Ascending aorta (tissue), 2 donors: ENCODE results near the gene GABPA. TPM values are rescaled to one million over a fixed set of nuclear protein-coding genes. Genes with fewer than 3 reads are reported as not detected.
A peak's percentile ranks its signal among the peaks of the same experiment; 100 is the strongest.

ENCODE experiments used
- DNase-seq, 2 donors: peaks; one replicate each; pipeline ENCODE4 v3.0.0-alpha.2; 2019; ENCODE audit warnings: low spot score in 2 of 2
- H3K27ac ChIP-seq, 2 donors: fragments of 200-600 bp; sonication (generic); one replicate each; pipeline ENCODE4 v1.5.1; 2016 to 2017; ENCODE audit warnings: mild to moderate bottlenecking in 1 of 2
- H3K27me3 ChIP-seq: fragments of 200-600 bp; sonication (generic); one replicate; pipeline ENCODE4 v1.5.1; 2017
- H3K36me3 ChIP-seq, 2 donors: fragments of 200-600 bp; sonication (generic); one replicate each; pipeline ENCODE4 v1.5.1; 2016
- H3K4me1 ChIP-seq, 2 donors: fragments of 200-600 bp; sonication (generic); one replicate each; pipeline ENCODE4 v1.5.1; 2016 to 2017; ENCODE audit warnings: mild to moderate bottlenecking in 1 of 2
- H3K4me3 ChIP-seq, 2 donors: fragments of 200-600 bp; sonication (generic); one replicate each; pipeline ENCODE4 v1.5.1; 2016 to 2017; ENCODE audit warnings: mild to moderate bottlenecking in 1 of 2
- H3K9me3 ChIP-seq, 2 donors: fragments of 200-600 bp; sonication (generic); one replicate each; pipeline ENCODE4 v1.5.1; 2016
- intact Hi-C: fragments of 100-400 bp; cut with DNase I; formaldehyde crosslinking; loops from one replicate; pipeline ENCODE4 v1.15.1; 2023
- total RNA-seq: library from RNA; depleted of rRNA; stranded (reverse); fragments of >200 nt; gene quantifications from one replicate; pipeline ENCODE4 v1.1.0, GENCODE V29; 2016
- TF ChIP-seq, protein P1 (sequence below), 3 experiments: fragments of 200-600 bp in 2 of 3; fragments of 450-650 bp in 1 of 3; sonication (generic) in 2 of 3; IDR thresholded peaks; one replicate each; pipeline ENCODE4 v1.5.1; 2016 to 2019; ENCODE audit warnings: antibody characterized with exemption in 3 of 3, mild to moderate bottlenecking in 1 of 3, moderate library complexity in 1 of 3

Gene GABPA
- total RNA-seq, 1 donor from 2014 or later = 8.9 TPM

DNA sequence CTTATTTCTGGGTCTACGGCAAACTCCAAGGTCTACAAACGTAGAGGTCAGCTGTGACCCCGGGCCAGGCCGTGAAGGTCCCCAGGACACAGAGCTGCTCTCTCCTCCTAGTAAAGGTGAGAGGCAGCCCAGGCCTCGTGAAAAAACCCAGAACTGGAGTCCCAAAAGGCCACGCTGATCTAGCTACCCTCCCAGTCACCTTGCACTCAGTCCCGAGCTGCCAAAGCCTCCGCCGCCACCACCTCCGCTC, 193 bp upstream of the GABPA start:
- Histone ChIP-seq H3K36me3 (peaks cover under 1 to 5% of the 10 kb centered on the region in 2 donors), H3K4me3 (peak overlapping the region; percentile 82 to 85), H3K4me1 (peaks cover 0 to 24% of the 10 kb centered on the region in 2 donors), H3K9me3 (no peaks in the 10 kb centered on the region), H3K27me3 (no peaks in the 10 kb centered on the region), H3K27ac (peak overlapping the region; percentile 98 to 99)
- DNase-seq = no peak
- intact Hi-C loops = loop anchor here (2.0 to 10.0 kb wide), 3 partner anchors 130 to 1110 kb away; partner anchors contain the start of genes ADAMTS1 and MRPL39
- TF ChIP-seq, protein P1, sequence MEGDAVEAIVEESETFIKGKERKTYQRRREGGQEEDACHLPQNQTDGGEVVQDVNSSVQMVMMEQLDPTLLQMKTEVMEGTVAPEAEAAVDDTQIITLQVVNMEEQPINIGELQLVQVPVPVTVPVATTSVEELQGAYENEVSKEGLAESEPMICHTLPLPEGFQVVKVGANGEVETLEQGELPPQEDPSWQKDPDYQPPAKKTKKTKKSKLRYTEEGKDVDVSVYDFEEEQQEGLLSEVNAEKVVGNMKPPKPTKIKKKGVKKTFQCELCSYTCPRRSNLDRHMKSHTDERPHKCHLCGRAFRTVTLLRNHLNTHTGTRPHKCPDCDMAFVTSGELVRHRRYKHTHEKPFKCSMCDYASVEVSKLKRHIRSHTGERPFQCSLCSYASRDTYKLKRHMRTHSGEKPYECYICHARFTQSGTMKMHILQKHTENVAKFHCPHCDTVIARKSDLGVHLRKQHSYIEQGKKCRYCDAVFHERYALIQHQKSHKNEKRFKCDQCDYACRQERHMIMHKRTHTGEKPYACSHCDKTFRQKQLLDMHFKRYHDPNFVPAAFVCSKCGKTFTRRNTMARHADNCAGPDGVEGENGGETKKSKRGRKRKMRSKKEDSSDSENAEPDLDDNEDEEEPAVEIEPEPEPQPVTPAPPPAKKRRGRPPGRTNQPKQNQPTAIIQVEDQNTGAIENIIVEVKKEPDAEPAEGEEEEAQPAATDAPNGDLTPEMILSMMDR (IDR thresholded peaks at IDR 0.05) = no peak

GRCh38 chr21:25735646-25736597, 1.1 kb downstream of the GABPA start:
- peak overlapping the region; percentile 98 to 99 for H3K27ac ChIP-seq
- peaks cover 0 to 24% of the 10 kb centered on the region in 2 donors for H3K4me1 ChIP-seq
- intact Hi-C loops = loop anchor here (2.0 to 10.0 kb wide), 4 partner anchors 131 to 1109 kb away; partner anchors contain the start of genes ADAMTS1, APP and MRPL39

DNA sequence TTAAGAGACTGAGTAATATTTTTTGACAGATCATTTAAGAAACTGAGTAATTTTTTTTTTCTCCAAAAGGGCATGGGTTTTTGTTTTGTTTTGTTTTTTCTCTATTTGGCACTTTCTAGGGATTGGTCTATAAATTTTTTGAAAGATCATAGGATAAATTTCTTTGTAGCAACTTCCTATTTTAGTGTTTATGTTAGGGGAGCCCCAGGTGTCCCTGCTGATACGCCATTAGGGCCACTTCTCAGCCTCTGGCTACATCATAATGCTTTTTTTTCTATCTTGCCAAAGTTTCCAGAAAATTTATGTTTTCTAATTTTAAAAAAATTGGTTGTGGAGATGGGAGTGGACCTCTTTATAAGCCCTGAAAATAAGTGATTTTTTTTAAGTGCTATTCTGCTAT, 2.6 kb downstream of the GABPA start:
- H3K9me3 ChIP-seq = no peaks in the 10 kb centered on the region
- H3K4me1 ChIP-seq = peaks cover 0 to 20% of the 10 kb centered on the region in 2 donors
- intact Hi-C loops = loop anchor here (5.0 to 10.0 kb wide), 3 partner anchors 133 to 1107 kb away; partner anchors contain the start of genes ADAMTS1, APP and MRPL39
- no peak overlapping the region for H3K27ac ChIP-seq
- TF ChIP-seq, protein P1 (IDR thresholded peaks at IDR 0.05) = no peak
- no peaks in the 10 kb centered on the region for H3K27me3 ChIP-seq
- H3K4me3 ChIP-seq = no peak overlapping the region
- no peak for DNase-seq
- H3K36me3 ChIP-seq = peaks cover 0 to under 1% of the 10 kb centered on the region in 2 donors

More at GRCh38 chr21:25735646-25736597, 1.1 kb downstream of the GABPA start:
- Histone ChIP-seq H3K36me3 (no peaks in the 10 kb centered on the region), H3K9me3 (no peaks in the 10 kb centered on the region), H3K4me3 (peak overlapping the region; percentile 82 to 85), H3K27me3 (no peaks in the 10 kb centered on the region)
- peak; percentile 45 to 95 for DNase-seq
- TF ChIP-seq, protein P1 (IDR thresholded peaks at IDR 0.05) = no peak

GRCh38 chr21:25742900-25743299, 8.1 kb downstream of the GABPA start:
- H3K9me3 ChIP-seq = no peaks in the 10 kb centered on the region
- DNase-seq = no peak
- no peak overlapping the region for H3K27ac ChIP-seq
- H3K27me3 ChIP-seq = no peaks in the 10 kb centered on the region
- H3K4me3 ChIP-seq = no peak overlapping the region
- H3K4me1 ChIP-seq = no peaks in the 10 kb centered on the region
- intact Hi-C loops = no loop called here
- TF ChIP-seq, protein P1 (IDR thresholded peaks at IDR 0.05) = no peak
- H3K36me3 ChIP-seq = peaks cover 0 to 20% of the 10 kb centered on the region in 2 donors

GRCh38 chr21:25744854-25745253, 10.1 kb downstream of the GABPA start:
- TF ChIP-seq, protein P1 (IDR thresholded peaks at IDR 0.05) = no peak
- intact Hi-C loops = no loop called here
- H3K4me3 ChIP-seq = no peak overlapping the region
- H3K36me3 ChIP-seq = peaks cover 4 to 20% of the 10 kb centered on the region in 2 donors
- no peak for DNase-seq
- H3K27me3 ChIP-seq = no peaks in the 10 kb centered on the region
- H3K27ac ChIP-seq = no peak overlapping the region
- no peaks in the 10 kb centered on the region for H3K4me1 ChIP-seq
- H3K9me3 ChIP-seq = no peaks in the 10 kb centered on the region
